Mesenchymal stem cell (in vitro differentiated cells and primary cell): ENCODE results near the gene DCAF8.

Source experiments
- DNase-seq: peaks from one replicate; pipeline ENCODE4 v3.0.0-alpha.2; 2013
- H2AFZ ChIP-seq: one replicate; pipeline ENCODE4 v1.6.1; 2013; ENCODE audit warnings: low read depth, mild to moderate bottlenecking, control low read depth, inconsistent platforms, low read length, moderate library complexity
- H2AK5ac ChIP-seq: 2 replicates; pipeline ENCODE4 v1.6.1; 2013; ENCODE audit warnings: low read length, moderate library complexity, mild to moderate bottlenecking, inconsistent platforms; ENCODE audit not compliant: severe bottlenecking
- H2BK120ac ChIP-seq: one replicate; pipeline ENCODE4 v1.6.1; 2013; ENCODE audit warnings: low read depth, mild to moderate bottlenecking, inconsistent platforms, low read length, moderate library complexity
- H2BK12ac ChIP-seq, 2 experiments: one replicate each; pipeline ENCODE4 v1.6.1; 2013; ENCODE audit warnings: inconsistent platforms in 2 of 2, low read length in 2 of 2, mild to moderate bottlenecking in 2 of 2, moderate library complexity in 2 of 2, control low read depth in 1 of 2
- H2BK15ac ChIP-seq: one replicate; pipeline ENCODE4 v1.6.1; 2013; ENCODE audit warnings: mild to moderate bottlenecking, low read depth, inconsistent platforms; ENCODE audit not compliant: poor library complexity, severe bottlenecking
- H2BK5ac ChIP-seq: 2 replicates; pipeline ENCODE4 v1.6.1; 2013; ENCODE audit warnings: low read depth, mild to moderate bottlenecking, low read length, control low read depth, inconsistent platforms; ENCODE audit not compliant: poor library complexity, severe bottlenecking
- H3K14ac ChIP-seq, 2 experiments: one replicate each; pipeline ENCODE4 v1.6.1; 2013; ENCODE audit warnings: inconsistent platforms in 2 of 2, low read length in 2 of 2, control low read depth in 1 of 2, mild to moderate bottlenecking in 1 of 2, moderate library complexity in 1 of 2
- H3K18ac ChIP-seq, 2 experiments: one replicate each; pipeline ENCODE4 v1.6.1; 2013; ENCODE audit warnings: inconsistent platforms in 2 of 2, low read length in 2 of 2, control low read depth in 1 of 2, low read depth in 1 of 2, mild to moderate bottlenecking in 1 of 2
- H3K23ac ChIP-seq, 2 experiments: one replicate each; pipeline ENCODE4 v1.6.1; 2013; ENCODE audit warnings: inconsistent platforms in 2 of 2, low read length in 2 of 2, mild to moderate bottlenecking in 2 of 2, moderate library complexity in 2 of 2, control low read depth in 1 of 2
- H3K27ac ChIP-seq: 2 replicates; pipeline ENCODE4 v1.5.1; 2013; ENCODE audit warnings: mild to moderate bottlenecking, moderate library complexity, low read length, control low read depth, inconsistent platforms; ENCODE audit not compliant: poor library complexity, severe bottlenecking
- H3K27me3 ChIP-seq, 2 experiments: 2 replicates each; pipeline versions ENCODE4 v1.6.1 to v1.7.0; 2013; ENCODE audit warnings: low read length in 2 of 2, mild to moderate bottlenecking in 2 of 2, moderate library complexity in 2 of 2, control low read depth in 1 of 2, inconsistent platforms in 1 of 2; ENCODE audit not compliant: control insufficient read depth in 1 of 2, insufficient read depth in 1 of 2
- H3K36me3 ChIP-seq, 2 experiments: 2 replicates each; pipeline versions ENCODE4 v1.6.1 to v1.7.0; 2013; ENCODE audit warnings: low read length in 2 of 2, control low read depth in 1 of 2, inconsistent platforms in 1 of 2, low read depth in 1 of 2, mild to moderate bottlenecking in 1 of 2; ENCODE audit not compliant: insufficient read depth in 2 of 2, control insufficient read depth in 1 of 2
- H3K4ac ChIP-seq, 2 experiments: one replicate each; pipeline ENCODE4 v1.6.1; 2013; ENCODE audit warnings: inconsistent platforms in 2 of 2, low read length in 2 of 2, mild to moderate bottlenecking in 2 of 2, moderate library complexity in 2 of 2, control low read depth in 1 of 2, low read depth in 1 of 2
- H3K4me1 ChIP-seq: 2 replicates; pipeline ENCODE4 v1.6.1; 2013; ENCODE audit warnings: low read depth, low read length, control low read depth; ENCODE audit not compliant: control insufficient read depth, insufficient read depth
- H3K4me2 ChIP-seq: 2 replicates; pipeline ENCODE4 v1.6.1; 2013; ENCODE audit warnings: low read length, mild to moderate bottlenecking, inconsistent platforms; ENCODE audit not compliant: poor library complexity, severe bottlenecking
- H3K4me3 ChIP-seq, 2 experiments: 2 replicates each; pipeline versions ENCODE4 v1.5.1 to v1.7.0; 2013; ENCODE audit warnings: low read length in 2 of 2, mild to moderate bottlenecking in 2 of 2, control low read depth in 1 of 2, low read depth in 1 of 2; ENCODE audit not compliant: insufficient read depth in 1 of 2
- H3K79me1 ChIP-seq: replicated peaks from 2 replicates; pipeline ENCODE4 v1.6.1; 2013; ENCODE audit warnings: mild to moderate bottlenecking, control low read depth, low read length, inconsistent platforms; ENCODE audit not compliant: poor library complexity, severe bottlenecking
- H3K9ac ChIP-seq: 2 replicates; pipeline ENCODE4 v1.7.0; 2013; ENCODE audit warnings: mild to moderate bottlenecking, low read length, moderate library complexity
- H3K9me3 ChIP-seq: 2 replicates; pipeline ENCODE4 v1.7.0; 2013; ENCODE audit warnings: mild to moderate bottlenecking, low read length; ENCODE audit not compliant: control insufficient read depth
- H4K8ac ChIP-seq: one replicate; pipeline ENCODE4 v1.6.1; 2013; ENCODE audit warnings: inconsistent platforms, mild to moderate bottlenecking, low read length, moderate library complexity
- H4K91ac ChIP-seq: one replicate; pipeline ENCODE4 v1.6.1; 2013; ENCODE audit warnings: mild to moderate bottlenecking, low read length, inconsistent platforms
- WGBS: methylation state at CpG from one replicate; pipeline ENCODE4 v1.1.7; 2013; ENCODE audit warnings: mixed read lengths; 5-methylcytosine and 5-hydroxymethylcytosine counted together

Gene DCAF8

GRCh38 chr1:160239582-160240299 lies 22.6 kb downstream of the DCAF8 start:
- H2AK5ac ChIP-seq, result no peak overlapping the region
- no peaks in the 10 kb centered on the region for H3K9me3 ChIP-seq
- H3K36me3 ChIP-seq, result peaks cover 22 to 92% of the 10 kb centered on the region in 2 experiments
- no peak overlapping the region for H2AFZ ChIP-seq
- H3K79me1 ChIP-seq, result peaks cover 28% of the 10 kb centered on the region
- no peak overlapping the region for H3K27ac ChIP-seq
- H3K18ac ChIP-seq, result no peak overlapping the region
- H2BK120ac ChIP-seq, result no peak overlapping the region
- no peaks in the 10 kb centered on the region for H3K4me1 ChIP-seq
- H3K9ac ChIP-seq, result no peak overlapping the region
- H3K27me3 ChIP-seq, result no peaks in the 10 kb centered on the region
- no peak for DNase-seq
- no peak overlapping the region for H3K4me2 ChIP-seq
- WGBS, result 97% methylated on average over 24 of the region's 24 CpGs
- H4K8ac ChIP-seq, result no peak overlapping the region
- no peak overlapping the region for H3K14ac ChIP-seq
- H2BK5ac ChIP-seq, result no peak overlapping the region
- H2BK15ac ChIP-seq, result no peak overlapping the region
- no peak overlapping the region for H3K4me3 ChIP-seq
- H2BK12ac ChIP-seq, result no peak overlapping the region
- H4K91ac ChIP-seq, result no peak overlapping the region
- no peak overlapping the region for H3K23ac ChIP-seq
- H3K4ac ChIP-seq, result no peak overlapping the region

GRCh38 chr1:160238408-160238807 lies 23.9 kb downstream of the DCAF8 start:
- Histone ChIP-seq H2AK5ac (no peak overlapping the region), H3K14ac (no peak overlapping the region), H2AFZ (no peak overlapping the region), H2BK120ac (no peak overlapping the region), H3K23ac (peak overlapping the region in 1 of 2 experiments; percentile 42), H2BK12ac (no peak overlapping the region), H3K36me3 (peaks cover 22 to 96% of the 10 kb centered on the region in 2 experiments), H3K9me3 (no peaks in the 10 kb centered on the region), H3K4me1 (no peaks in the 10 kb centered on the region), H2BK5ac (peak overlapping the region; percentile 26), H3K9ac (no peak overlapping the region), H3K4ac (no peak overlapping the region), H2BK15ac (no peak overlapping the region), H3K4me3 (no peak overlapping the region), H4K91ac (no peak overlapping the region), H3K79me1 (peaks cover 25% of the 10 kb centered on the region), H4K8ac (no peak overlapping the region), H3K4me2 (no peak overlapping the region), H3K27ac (no peak overlapping the region), H3K27me3 (no peaks in the 10 kb centered on the region), H3K18ac (no peak overlapping the region)
- 93% methylated on average over 5 of the region's 5 CpGs for WGBS
- no peak for DNase-seq

- Histone ChIP-seq H4K91ac (no peak overlapping the region), H3K27me3 (no peaks in the 10 kb centered on the region), H3K36me3 (peaks cover 23 to 95% of the 10 kb centered on the region in 2 experiments), H3K23ac (no peak overlapping the region), H3K4me1 (no peaks in the 10 kb centered on the region), H2BK5ac (no peak overlapping the region), H2BK15ac (no peak overlapping the region), H3K4me2 (no peak overlapping the region), H3K4ac (no peak overlapping the region), H3K27ac (no peak overlapping the region), H2BK120ac (no peak overlapping the region), H4K8ac (no peak overlapping the region), H3K9me3 (no peaks in the 10 kb centered on the region), H3K9ac (no peak overlapping the region), H3K4me3 (no peak overlapping the region), H2AFZ (no peak overlapping the region), H3K18ac (no peak overlapping the region), H2AK5ac (no peak overlapping the region), H2BK12ac (no peak overlapping the region), H3K14ac (no peak overlapping the region), H3K79me1 (peaks cover 20% of the 10 kb centered on the region)
- WGBS, result 92% methylated on average over 1 of the region's 2 CpGs
- no peak for DNase-seq
These were observed 24.8 kb downstream of the DCAF8 start for GRCh38 chr1:160237558-160237957.

GRCh38 chr1:160236806-160237205 lies 25.5 kb downstream of the DCAF8 start:
- Histone ChIP-seq H2BK15ac (no peak overlapping the region), H4K91ac (no peak overlapping the region), H3K4me2 (no peak overlapping the region), H2BK120ac (no peak overlapping the region), H3K18ac (no peak overlapping the region), H3K27ac (no peak overlapping the region), H4K8ac (no peak overlapping the region), H2BK12ac (no peak overlapping the region), H2AK5ac (no peak overlapping the region), H3K14ac (no peak overlapping the region), H3K23ac (no peak overlapping the region), H3K9me3 (no peaks in the 10 kb centered on the region), H3K4me3 (no peak overlapping the region), H2BK5ac (no peak overlapping the region), H3K4me1 (no peaks in the 10 kb centered on the region), H3K9ac (no peak overlapping the region), H3K79me1 (peaks cover 20% of the 10 kb centered on the region), H2AFZ (no peak overlapping the region), H3K4ac (no peak overlapping the region), H3K27me3 (no peaks in the 10 kb centered on the region), H3K36me3 (peaks cover 30 to 93% of the 10 kb centered on the region in 2 experiments)
- DNase-seq, result no peak
- WGBS, result 96% methylated on average over 5 of the region's 5 CpGs
